ENCODE results near the gene FAM114A1. TPM values are rescaled to one million over a fixed set of nuclear protein-coding genes. Genes with fewer than 3 reads are reported as not detected.

FAM114A1 gene
- total RNA-seq, 1 donor from 2014 or later = 7.4 TPM

DNA sequence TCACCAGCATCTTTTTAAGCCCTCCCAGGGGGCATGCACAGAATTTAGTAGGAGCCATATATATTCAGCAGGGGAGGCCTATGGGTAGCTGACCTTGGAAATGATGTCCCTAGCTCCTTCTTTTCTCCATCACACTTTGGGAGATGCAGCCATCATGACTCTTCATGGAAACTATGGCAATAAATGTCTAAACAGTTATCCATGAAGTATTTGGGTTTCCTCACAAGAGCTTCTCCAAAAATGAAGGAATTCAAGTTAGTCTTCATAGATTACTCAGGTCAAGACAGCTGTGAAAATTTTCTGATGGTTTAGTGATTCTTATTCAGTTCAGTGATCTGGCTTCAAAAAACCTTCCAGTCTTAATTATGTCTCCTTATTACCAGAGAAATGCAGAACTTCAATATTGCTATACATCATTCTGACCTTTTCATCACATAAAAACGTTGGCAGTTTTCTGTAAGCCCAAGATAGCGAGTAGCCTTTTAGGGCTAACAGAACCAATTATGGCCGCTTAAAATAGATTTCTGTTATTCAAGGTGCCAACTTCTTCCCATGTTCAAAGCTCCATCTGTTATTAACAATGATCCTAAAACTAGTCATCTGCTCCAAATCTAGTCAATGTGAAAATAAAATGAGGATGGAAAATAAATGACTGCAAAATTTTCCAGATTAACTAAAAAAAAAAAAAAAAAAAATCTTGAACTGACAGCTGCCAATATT lies 112.1 kb downstream of the FAM114A1 start:
- Mint-ChIP-seq H3K4me1 (peaks cover 13% of the 10 kb centered on the region), H3K36me3 (peaks cover 2% of the 10 kb centered on the region), H3K9me3 (no peaks in the 10 kb centered on the region), H3K4me3 (no peak overlapping the region), H3K27me3 (ENCODE audit: insufficient read depth, low read depth) (peaks cover 2% of the 10 kb centered on the region), H3K27ac (no peak overlapping the region)
- TF ChIP-seq EZH2phosphoT487 (IDR thresholded peaks at IDR 0.05) (no peak), CTCF (IDR thresholded peaks at IDR 0.05) (no peak), EZH2 (IDR thresholded peaks at IDR 0.05) (no peak)
- H3K27me3 ChIP-seq = no peaks in the 10 kb centered on the region
- H3K9ac ChIP-seq = no peak overlapping the region
- H3K4me1 ChIP-seq = peaks cover 9% of the 10 kb centered on the region
- no peak overlapping the region for H3K27ac ChIP-seq
- H4K20me1 ChIP-seq (ENCODE audit: low read depth) = no peaks in the 10 kb centered on the region
- no peak overlapping the region for H3K4me2 ChIP-seq
- H2AFZ ChIP-seq (replicated peaks) = no peak overlapping the region
- peaks cover 3% of the 10 kb centered on the region for H3F3A ChIP-seq (ENCODE audit: low read depth)
- no peaks in the 10 kb centered on the region for H3K36me3 ChIP-seq
- H3K9me3 ChIP-seq (ENCODE audit: low read depth) = no peaks in the 10 kb centered on the region
- DNase-seq (ENCODE audit: low spot score) = no peak
- H3K79me2 ChIP-seq (ENCODE audit: low read depth) = no peaks in the 10 kb centered on the region
- no peak overlapping the region for H3K4me3 ChIP-seq

- H3K4me3 ChIP-seq = no peak overlapping the region
- Mint-ChIP-seq H3K4me3 (no peak overlapping the region), H3K27ac (no peak overlapping the region), H3K9me3 (no peaks in the 10 kb centered on the region), H3K4me1 (peaks cover 25% of the 10 kb centered on the region), H3K36me3 (no peaks in the 10 kb centered on the region), H3K27me3 (ENCODE audit: insufficient read depth, low read depth) (peaks cover 2% of the 10 kb centered on the region)
- H2AFZ ChIP-seq (replicated peaks) = no peak overlapping the region
- DNase-seq (ENCODE audit: low spot score) = no peak
- no peak overlapping the region for H3K9ac ChIP-seq
- no peak overlapping the region for H3K27ac ChIP-seq
- no peak overlapping the region for H3K4me2 ChIP-seq
- no peaks in the 10 kb centered on the region for H3K36me3 ChIP-seq
- H3K79me2 ChIP-seq (ENCODE audit: low read depth) = no peaks in the 10 kb centered on the region
- no peak for TF ChIP-seq EZH2 (IDR thresholded peaks at IDR 0.05)
- no peak for TF ChIP-seq CTCF (IDR thresholded peaks at IDR 0.05)
- TF ChIP-seq EZH2phosphoT487 (IDR thresholded peaks at IDR 0.05) = no peak
- H4K20me1 ChIP-seq (ENCODE audit: low read depth) = no peaks in the 10 kb centered on the region
- H3F3A ChIP-seq (ENCODE audit: low read depth) = peaks cover 16% of the 10 kb centered on the region
- peaks cover 23% of the 10 kb centered on the region for H3K4me1 ChIP-seq
- H3K9me3 ChIP-seq (ENCODE audit: low read depth) = no peaks in the 10 kb centered on the region
- H3K27me3 ChIP-seq = no peaks in the 10 kb centered on the region
Measured at GRCh38 chr4:38980903-38981676, 113.5 kb downstream of the FAM114A1 start.

- Histone ChIP-seq H3K9ac (no peak overlapping the region), H3K9me3 (ENCODE audit: low read depth) (no peaks in the 10 kb centered on the region), H3K27me3 (no peaks in the 10 kb centered on the region), H3F3A (ENCODE audit: low read depth) (peaks cover 21% of the 10 kb centered on the region), H3K79me2 (ENCODE audit: low read depth) (no peaks in the 10 kb centered on the region), H3K4me1 (peaks cover 28% of the 10 kb centered on the region), H2AFZ (replicated peaks) (no peak overlapping the region), H3K4me3 (no peak overlapping the region), H3K36me3 (no peaks in the 10 kb centered on the region), H3K4me2 (no peak overlapping the region), H3K27ac (no peak overlapping the region), H4K20me1 (ENCODE audit: low read depth) (no peaks in the 10 kb centered on the region)
- TF ChIP-seq EZH2phosphoT487 (IDR thresholded peaks at IDR 0.05) (no peak), EZH2 (IDR thresholded peaks at IDR 0.05) (no peak), CTCF (IDR thresholded peaks at IDR 0.05) (no peak)
- peaks cover 27% of the 10 kb centered on the region for H3K4me1 Mint-ChIP-seq
- no peak overlapping the region for H3K27ac Mint-ChIP-seq
- DNase-seq (ENCODE audit: low spot score) = no peak
- no peaks in the 10 kb centered on the region for H3K9me3 Mint-ChIP-seq
- peaks cover 2% of the 10 kb centered on the region for H3K27me3 Mint-ChIP-seq (ENCODE audit: insufficient read depth, low read depth)
- no peak overlapping the region for H3K4me3 Mint-ChIP-seq
- no peaks in the 10 kb centered on the region for H3K36me3 Mint-ChIP-seq
Measured at GRCh38 chr4:38982361-38983095, 114.9 kb downstream of the FAM114A1 start.

Measured in neural progenitor cell (in vitro differentiated cells).